Endothelial cell of umbilical vein (primary cell): Measurements from ENCODE around the gene KDM4D.

Source experiments
- EZH2 ChIP-seq: IDR thresholded peaks from 2 replicates; pipeline ENCODE4 v1.6.1; 2012; ENCODE audit warnings: borderline replicate concordance, low read depth, mild to moderate bottlenecking, moderate library complexity, low read length, inconsistent platforms; ENCODE audit not compliant: severe bottlenecking
- FOS ChIP-seq: IDR thresholded peaks from 2 replicates; pipeline ENCODE4 v1.6.1; 2011; ENCODE audit warnings: mild to moderate bottlenecking, low read length, moderate library complexity, borderline replicate concordance; ENCODE audit not compliant: insufficient read depth
- GATA2 ChIP-seq: IDR thresholded peaks from 2 replicates; pipeline ENCODE4 v1.7.0; 2011; ENCODE audit warnings: low read depth, mild to moderate bottlenecking, moderate library complexity, mixed read lengths, low read length; ENCODE audit not compliant: insufficient read length, insufficient read depth
- MYC ChIP-seq: IDR thresholded peaks from one replicate; pipeline ENCODE4 v1.6.1; 2011; ENCODE audit warnings: mild to moderate bottlenecking, low read depth, low read length
- POLR2A ChIP-seq: IDR thresholded peaks from 2 replicates; pipeline ENCODE4 v1.6.1; 2012; ENCODE audit warnings: low read depth, mild to moderate bottlenecking, control low read depth, low read length
- POLR2AphosphoS5 ChIP-seq: IDR thresholded peaks from 2 replicates; pipeline ENCODE4 v1.6.1; 2012; ENCODE audit warnings: low read depth, mild to moderate bottlenecking, control low read depth, low read length, moderate library complexity; ENCODE audit not compliant: insufficient read depth
- TF ChIP-seq, protein P1 (sequence below), 2 donors: IDR thresholded peaks; 1 replicate in 1 of 2; 2 replicates in 1 of 2; pipeline ENCODE4 v1.5.1; 2011; ENCODE audit warnings: low read length in 2 of 2, mild to moderate bottlenecking in 2 of 2, moderate library complexity in 2 of 2, control low read depth in 1 of 2, inconsistent platforms in 1 of 2, low read depth in 1 of 2; ENCODE audit not compliant: insufficient read depth in 1 of 2; ENCODE audit errors: extremely low read depth in 1 of 2
- TF ChIP-seq, protein P2 (sequence below): IDR thresholded peaks from 2 replicates; pipeline ENCODE4 v1.6.1; 2011; ENCODE audit not compliant: insufficient read depth, insufficient read length

DNA sequence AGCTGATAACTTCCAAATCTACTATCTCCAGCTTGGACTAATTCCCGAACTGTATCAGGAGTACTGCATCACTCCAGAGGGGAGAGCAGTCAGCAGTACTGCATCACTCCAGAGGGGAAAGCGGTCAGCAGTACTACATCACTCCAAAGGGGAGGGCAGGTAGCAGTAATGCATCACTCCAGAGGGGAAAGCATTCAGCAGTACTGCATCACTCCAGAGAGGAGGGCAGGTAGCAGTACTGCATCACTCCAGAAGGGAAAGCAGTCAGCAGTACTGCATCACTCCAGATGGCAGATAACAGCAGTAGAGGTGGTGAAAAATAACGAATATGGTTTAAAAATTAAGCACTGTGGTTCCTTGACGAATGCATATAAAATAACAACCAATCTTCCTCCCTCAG lies 8.6 kb upstream of the KDM4D start:
- TF ChIP-seq EZH2 (no peak), POLR2A (no peak), POLR2AphosphoS5 (no peak), GATA2 (no peak), MYC (no peak), FOS (no peak)
- TF ChIP-seq, protein P1, sequence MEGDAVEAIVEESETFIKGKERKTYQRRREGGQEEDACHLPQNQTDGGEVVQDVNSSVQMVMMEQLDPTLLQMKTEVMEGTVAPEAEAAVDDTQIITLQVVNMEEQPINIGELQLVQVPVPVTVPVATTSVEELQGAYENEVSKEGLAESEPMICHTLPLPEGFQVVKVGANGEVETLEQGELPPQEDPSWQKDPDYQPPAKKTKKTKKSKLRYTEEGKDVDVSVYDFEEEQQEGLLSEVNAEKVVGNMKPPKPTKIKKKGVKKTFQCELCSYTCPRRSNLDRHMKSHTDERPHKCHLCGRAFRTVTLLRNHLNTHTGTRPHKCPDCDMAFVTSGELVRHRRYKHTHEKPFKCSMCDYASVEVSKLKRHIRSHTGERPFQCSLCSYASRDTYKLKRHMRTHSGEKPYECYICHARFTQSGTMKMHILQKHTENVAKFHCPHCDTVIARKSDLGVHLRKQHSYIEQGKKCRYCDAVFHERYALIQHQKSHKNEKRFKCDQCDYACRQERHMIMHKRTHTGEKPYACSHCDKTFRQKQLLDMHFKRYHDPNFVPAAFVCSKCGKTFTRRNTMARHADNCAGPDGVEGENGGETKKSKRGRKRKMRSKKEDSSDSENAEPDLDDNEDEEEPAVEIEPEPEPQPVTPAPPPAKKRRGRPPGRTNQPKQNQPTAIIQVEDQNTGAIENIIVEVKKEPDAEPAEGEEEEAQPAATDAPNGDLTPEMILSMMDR (IDR thresholded peaks at IDR 0.05; ENCODE audit: extremely low read depth in 1 of 2, insufficient read depth in 1 of 2, low read depth in 1 of 2, low read length in 2 of 2): no peak
- TF ChIP-seq, protein P2, sequence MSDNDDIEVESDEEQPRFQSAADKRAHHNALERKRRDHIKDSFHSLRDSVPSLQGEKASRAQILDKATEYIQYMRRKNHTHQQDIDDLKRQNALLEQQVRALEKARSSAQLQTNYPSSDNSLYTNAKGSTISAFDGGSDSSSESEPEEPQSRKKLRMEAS: no peak
